Measurements from ENCODE around the gene PRKCQ. TPM values are rescaled to one million over a fixed set of nuclear protein-coding genes. Genes with fewer than 3 reads are reported as not detected.
A peak's percentile ranks its signal among the peaks of the same experiment; 100 is the strongest.

Gene PRKCQ
- polyA plus RNA-seq, 6 donors from 2014 or later, result 0.08 to 0.35 (median 0.17) TPM; not detected in 2

DNA sequence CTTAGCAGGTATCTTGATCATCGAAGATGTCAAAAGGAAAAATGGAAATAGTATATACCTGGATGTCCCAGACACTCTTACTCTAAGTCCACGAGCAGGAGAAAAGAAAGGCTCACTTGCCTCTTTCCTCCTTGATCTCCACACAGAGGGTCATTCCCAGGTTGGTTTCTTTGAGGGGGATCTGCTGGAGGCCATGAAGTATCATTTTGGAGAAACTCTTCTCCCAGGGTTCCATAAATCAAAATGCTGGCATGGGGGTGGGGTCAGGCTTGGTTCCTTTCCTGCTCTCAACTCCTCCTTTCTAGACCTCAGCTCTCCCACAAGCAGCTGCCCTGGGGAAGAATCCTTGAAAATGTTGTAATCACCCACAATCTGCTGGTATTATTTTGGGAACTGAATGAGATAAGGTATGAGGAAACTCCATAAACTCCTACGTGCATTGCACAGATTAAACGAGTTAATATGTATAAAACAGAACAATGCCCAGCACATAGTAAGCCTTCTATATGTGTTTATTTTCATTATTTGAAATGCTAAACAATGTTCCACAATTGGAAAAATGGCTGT is 54.4 kb downstream of the PRKCQ start:
- Mint-ChIP-seq H3K27ac (no peak overlapping the region), H3K36me3 (no peaks in the 10 kb centered on the region), H3K9me3 (no peaks in the 10 kb centered on the region), H3K4me1 (no peaks in the 10 kb centered on the region), H3K4me3 (no peak overlapping the region), H3K27me3 (peaks cover 0 to 6% (median 0%) of the 10 kb centered on the region in 3 donors)
- ATAC-seq (ENCODE audit: low read depth in 2 of 2), result no peak
- no peak for DNase-seq

DNA sequence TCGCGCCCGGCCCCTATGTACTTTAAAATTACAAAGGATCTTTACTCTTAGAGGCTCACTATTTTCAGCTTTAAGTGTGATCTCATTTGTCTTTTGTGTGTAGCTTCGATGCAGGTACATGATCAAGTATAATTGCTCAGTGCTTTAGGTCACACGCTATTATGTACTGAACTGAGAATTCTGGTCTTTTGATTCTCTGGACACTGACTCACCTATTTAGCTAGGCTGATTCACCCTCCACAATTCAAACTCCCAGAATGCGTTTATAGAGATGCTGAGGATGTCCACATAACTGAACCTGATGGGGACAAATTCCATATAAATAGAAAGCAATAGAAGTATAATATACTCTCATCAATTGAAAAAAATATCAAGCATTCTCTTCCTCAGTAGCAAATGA is 57.8 kb downstream of the PRKCQ start:
- no peak for DNase-seq
- Mint-ChIP-seq H3K4me3 (no peak overlapping the region), H3K4me1 (no peaks in the 10 kb centered on the region), H3K27ac (no peak overlapping the region), H3K27me3 (peaks cover 0 to 16% (median 4%) of the 10 kb centered on the region in 3 donors), H3K9me3 (no peaks in the 10 kb centered on the region), H3K36me3 (no peaks in the 10 kb centered on the region)
- ATAC-seq (ENCODE audit: low read depth in 2 of 2), result no peak

DNA sequence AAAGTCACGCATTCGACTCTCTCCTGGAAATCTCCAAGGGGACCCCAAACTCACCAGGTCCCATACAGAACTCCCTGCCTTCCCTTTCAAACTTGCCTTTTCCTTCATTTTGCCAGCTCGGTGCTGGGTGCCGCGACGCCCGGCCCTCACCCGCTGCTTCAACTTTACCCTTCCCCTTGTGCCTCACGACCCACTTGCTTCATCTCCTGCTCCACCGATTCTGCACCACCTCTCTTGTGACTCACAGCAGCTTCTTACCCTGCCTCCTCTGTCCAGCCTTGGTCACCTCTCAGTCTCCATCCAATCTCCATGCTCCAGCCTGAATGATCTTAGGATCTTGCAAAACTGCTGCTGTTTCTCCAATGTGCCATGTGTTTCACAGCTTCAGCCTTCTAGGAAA is 59.9 kb downstream of the PRKCQ start:
- H3K27ac Mint-ChIP-seq, result peak overlapping the region in 1 of 6 donors; percentile 73

DNA sequence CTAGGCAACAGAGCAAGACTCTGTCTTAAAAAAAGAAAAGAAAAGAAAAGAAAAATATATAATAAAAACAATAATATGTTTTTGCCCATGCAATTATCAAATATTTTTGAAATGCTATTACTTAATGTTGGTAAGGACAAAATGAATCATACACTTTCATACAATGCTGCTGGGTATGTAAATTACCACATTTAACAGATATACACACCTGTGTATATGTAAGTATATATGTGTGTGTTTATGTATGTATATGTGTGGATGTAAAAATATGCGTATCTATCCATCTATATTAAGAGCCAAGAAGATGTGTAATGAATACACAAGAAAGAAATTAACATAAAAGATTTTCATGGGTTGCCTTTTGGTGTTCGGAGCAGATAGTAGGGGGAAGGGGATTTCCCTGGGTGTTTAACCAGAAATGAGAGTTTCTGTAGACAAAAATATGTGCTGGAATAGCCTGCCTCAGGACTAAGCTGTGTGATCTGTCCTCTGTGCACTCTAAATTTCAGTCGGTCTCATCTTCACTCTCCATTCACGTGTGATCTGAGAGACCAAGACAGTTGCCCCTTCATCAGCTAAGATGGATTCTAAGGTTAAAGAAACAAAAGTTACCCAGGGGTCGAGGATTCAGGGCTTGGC is 61.2 kb downstream of the PRKCQ start:
- Mint-ChIP-seq H3K9me3 (no peaks in the 10 kb centered on the region), H3K4me3 (no peak overlapping the region), H3K27me3 (peaks cover 0 to 16% (median 4%) of the 10 kb centered on the region in 3 donors), H3K36me3 (no peaks in the 10 kb centered on the region), H3K27ac (no peak overlapping the region), H3K4me1 (no peaks in the 10 kb centered on the region)
- no peak for ATAC-seq (ENCODE audit: low read depth in 2 of 2)
- no peak for DNase-seq

More for the DNA sequence above, 59.9 kb downstream of the PRKCQ start:
- peaks cover 0 to 16% (median 4%) of the 10 kb centered on the region in 3 donors for H3K27me3 Mint-ChIP-seq
- DNase-seq (no peak), ATAC-seq (ENCODE audit: low read depth in 2 of 2) (no peak)
- H3K9me3 Mint-ChIP-seq, result no peaks in the 10 kb centered on the region
- no peak overlapping the region for H3K4me3 Mint-ChIP-seq
- H3K4me1 Mint-ChIP-seq, result no peaks in the 10 kb centered on the region
- H3K36me3 Mint-ChIP-seq, result no peaks in the 10 kb centered on the region

DNA sequence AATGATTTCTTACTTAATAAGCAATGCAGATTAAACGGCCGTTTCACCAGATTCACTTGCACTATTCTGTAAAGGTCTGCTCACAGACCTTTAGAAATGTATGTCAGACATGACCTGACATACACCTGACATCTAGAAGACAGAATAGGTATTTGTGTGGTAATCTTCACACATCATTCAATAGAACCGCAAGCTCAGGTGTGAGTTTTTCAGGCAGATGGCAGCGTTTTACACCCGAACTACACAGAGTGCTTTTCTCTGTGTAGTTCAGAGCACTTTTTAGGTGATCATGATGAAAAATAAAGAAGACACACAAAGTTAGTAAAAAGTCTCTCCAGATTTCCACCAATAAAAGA is 63.2 kb downstream of the PRKCQ start:
- no peak for DNase-seq
- no peak overlapping the region for H3K4me3 Mint-ChIP-seq

DNA sequence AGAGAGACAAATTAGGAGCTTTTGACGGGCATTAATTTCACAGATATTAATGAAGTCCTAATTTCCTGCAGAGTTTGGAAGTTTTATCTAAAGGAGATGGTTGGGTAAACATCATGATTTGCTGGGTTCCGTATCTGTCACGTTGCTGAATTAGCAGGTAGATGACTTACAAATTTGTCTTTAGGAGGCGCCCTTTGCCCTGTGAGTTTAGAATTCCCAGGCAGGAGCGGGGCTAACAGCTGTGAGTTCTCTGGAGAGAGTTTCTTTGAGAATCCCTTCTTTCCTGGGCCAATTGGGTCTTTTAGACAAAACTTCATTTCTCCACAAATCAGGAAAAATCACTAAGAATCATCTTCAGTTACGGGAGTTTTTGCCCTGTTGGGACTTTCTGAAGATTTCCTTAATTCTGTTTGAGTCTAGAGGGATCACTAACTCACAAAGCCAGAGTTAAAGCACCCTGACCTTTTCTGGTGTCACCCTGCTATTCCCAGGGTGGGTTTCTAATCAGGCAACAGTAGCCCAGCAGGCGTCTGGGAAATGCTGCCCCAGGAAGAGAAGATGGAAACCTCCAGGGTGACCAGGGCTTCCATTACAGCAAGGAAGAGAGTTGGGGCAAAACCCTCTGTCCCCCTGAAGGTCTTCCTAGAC is 63.7 kb downstream of the PRKCQ start:
- Mint-ChIP-seq H3K27ac (no peak overlapping the region), H3K9me3 (peaks cover 0 to 1% (median 0%) of the 10 kb centered on the region in 7 donors), H3K36me3 (no peaks in the 10 kb centered on the region), H3K4me1 (peaks cover 0 to 3% (median 0%) of the 10 kb centered on the region in 3 donors), H3K4me3 (no peak overlapping the region), H3K27me3 (peaks cover 0 to 16% (median 4%) of the 10 kb centered on the region in 3 donors)
- no peak for DNase-seq
- no peak for ATAC-seq (ENCODE audit: low read depth in 2 of 2)

More for the DNA sequence above, 63.2 kb downstream of the PRKCQ start:
- ATAC-seq (ENCODE audit: low read depth in 2 of 2), result no peak
- H3K9me3 Mint-ChIP-seq, result no peaks in the 10 kb centered on the region
- no peaks in the 10 kb centered on the region for H3K36me3 Mint-ChIP-seq
- no peak overlapping the region for H3K27ac Mint-ChIP-seq
- peaks cover 0 to 16% (median 4%) of the 10 kb centered on the region in 3 donors for H3K27me3 Mint-ChIP-seq
- no peaks in the 10 kb centered on the region for H3K4me1 Mint-ChIP-seq

DNA sequence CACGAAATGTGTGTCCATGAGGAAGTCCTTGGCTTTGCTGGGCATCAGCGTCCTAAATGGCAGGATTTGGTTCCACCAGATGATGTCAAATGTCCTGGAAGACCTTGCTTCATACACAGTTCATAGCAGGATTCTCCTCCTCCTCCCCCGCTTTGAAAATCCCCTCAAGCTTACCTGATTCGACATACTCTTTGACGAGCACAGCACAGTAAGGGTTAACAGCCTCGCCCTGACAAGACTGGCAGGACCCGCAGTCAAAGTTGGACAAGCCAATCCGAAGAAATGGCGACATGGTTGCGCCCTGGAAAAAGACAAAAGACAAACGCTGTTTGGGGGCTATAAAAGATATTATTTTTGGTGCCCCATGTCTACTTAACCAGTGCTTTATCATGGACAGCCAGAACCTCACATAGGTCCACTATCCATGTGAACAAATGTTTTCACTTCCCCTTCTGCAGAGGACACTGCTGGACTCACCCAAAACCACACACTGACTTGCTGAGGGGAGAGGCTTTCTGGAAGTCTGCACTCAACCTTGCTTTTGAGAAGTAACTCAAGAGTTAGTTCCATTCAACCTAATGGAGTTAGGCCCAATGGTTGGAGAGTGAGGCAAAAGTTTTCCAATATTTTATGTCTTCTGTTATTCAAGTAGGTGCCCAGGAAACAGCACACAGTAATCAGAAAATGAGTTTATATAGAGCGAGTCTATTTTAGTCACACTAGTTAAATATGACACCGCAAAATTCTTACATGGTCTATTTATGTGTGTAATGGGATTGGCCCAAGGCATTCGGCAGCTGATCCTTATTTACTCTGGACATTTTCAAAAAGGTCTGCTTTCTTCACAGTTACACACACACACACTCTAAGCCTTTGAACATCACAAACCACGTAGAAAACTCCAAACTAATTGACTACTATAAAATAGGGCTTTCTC is 65.0 kb downstream of the PRKCQ start:
- Mint-ChIP-seq H3K4me3 (no peak overlapping the region), H3K27ac (no peak overlapping the region), H3K9me3 (peaks cover 0 to 7% (median 0%) of the 10 kb centered on the region in 7 donors), H3K27me3 (peaks cover 0 to 5% (median 1%) of the 10 kb centered on the region in 3 donors), H3K36me3 (no peaks in the 10 kb centered on the region), H3K4me1 (peaks cover 0 to 5% (median 0%) of the 10 kb centered on the region in 3 donors)
- DNase-seq (no peak), ATAC-seq (ENCODE audit: low read depth in 2 of 2) (no peak)

DNA sequence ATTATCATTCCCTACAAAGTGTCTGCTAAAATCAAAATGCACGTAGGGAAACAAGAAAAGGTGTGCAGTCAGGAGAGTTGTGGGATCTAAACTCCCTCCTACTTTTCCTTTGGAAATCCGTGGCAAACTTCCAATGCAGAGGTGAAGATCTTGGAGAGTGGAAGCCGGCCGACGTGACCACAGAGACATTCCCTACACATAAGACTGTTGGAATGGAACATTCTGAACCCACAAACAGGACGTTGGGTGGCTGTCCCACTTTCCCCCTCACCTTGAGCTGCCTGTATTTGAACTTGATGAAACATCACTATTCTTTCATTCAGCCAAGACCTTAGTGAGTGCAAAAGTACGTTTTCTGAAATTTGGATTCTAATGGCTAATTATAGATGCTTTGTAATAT is 65.9 kb downstream of the PRKCQ start:
- ATAC-seq (ENCODE audit: low read depth in 2 of 2), result no peak
- DNase-seq, result no peak
- Mint-ChIP-seq H3K36me3 (no peaks in the 10 kb centered on the region), H3K4me1 (peaks cover 0 to 5% (median 0%) of the 10 kb centered on the region in 3 donors), H3K9me3 (peaks cover 0 to 7% (median 0%) of the 10 kb centered on the region in 7 donors), H3K4me3 (no peak overlapping the region), H3K27me3 (no peaks in the 10 kb centered on the region), H3K27ac (no peak overlapping the region)

DNA sequence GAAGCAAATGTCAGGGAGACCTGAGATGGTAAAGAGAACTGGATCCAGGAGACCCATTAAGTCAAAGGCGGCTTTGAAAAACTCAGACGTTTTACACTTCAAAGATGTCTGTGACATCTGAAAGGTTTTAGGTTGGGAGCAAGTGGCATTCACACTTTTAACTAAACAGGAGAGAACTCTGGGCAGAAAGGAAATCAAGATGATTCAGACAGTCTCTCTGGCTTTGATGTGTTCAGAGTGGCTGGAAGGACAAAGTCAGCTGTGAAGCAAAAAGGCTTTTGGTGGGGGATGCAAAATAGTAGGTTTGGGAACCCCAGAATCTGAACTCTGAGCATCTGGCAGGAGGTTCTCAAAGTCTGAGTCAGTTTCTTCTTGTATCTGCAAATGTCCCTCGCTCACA is 66.6 kb downstream of the PRKCQ start:
- Mint-ChIP-seq H3K27me3 (no peaks in the 10 kb centered on the region), H3K4me1 (peaks cover 0 to 5% (median 0%) of the 10 kb centered on the region in 3 donors), H3K27ac (no peak overlapping the region), H3K4me3 (no peak overlapping the region), H3K9me3 (peaks cover 0 to 7% (median 0%) of the 10 kb centered on the region in 7 donors), H3K36me3 (no peaks in the 10 kb centered on the region)
- DNase-seq, result no peak
- ATAC-seq (ENCODE audit: low read depth in 2 of 2), result no peak

DNA sequence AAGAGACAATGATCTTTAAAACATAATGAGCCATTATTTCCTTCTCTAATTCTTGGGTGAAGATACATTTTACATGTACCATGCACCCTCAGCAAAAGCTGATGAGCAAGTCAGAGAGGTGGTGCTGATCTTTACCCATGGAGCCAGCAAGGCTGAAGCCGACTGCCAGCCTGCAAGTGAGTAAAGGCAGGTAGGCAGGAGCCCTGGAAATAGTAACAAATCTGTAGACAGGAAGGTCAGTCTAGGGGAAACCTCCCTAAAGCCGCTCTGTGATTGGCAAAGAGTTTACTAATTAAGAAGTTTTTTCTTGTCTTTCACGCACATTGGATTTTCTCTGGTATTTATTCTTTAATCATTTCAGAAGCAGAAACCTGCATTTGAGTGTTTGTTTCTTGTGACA is 67.9 kb downstream of the PRKCQ start:
- DNase-seq (no peak), ATAC-seq (ENCODE audit: low read depth in 2 of 2) (no peak)
- peaks cover 0 to 5% (median 0%) of the 10 kb centered on the region in 3 donors for H3K4me1 Mint-ChIP-seq
- H3K4me3 Mint-ChIP-seq, result no peak overlapping the region
- peaks cover 0 to 7% (median 0%) of the 10 kb centered on the region in 7 donors for H3K9me3 Mint-ChIP-seq
- H3K36me3 Mint-ChIP-seq, result no peaks in the 10 kb centered on the region
- no peaks in the 10 kb centered on the region for H3K27me3 Mint-ChIP-seq
- H3K27ac Mint-ChIP-seq, result no peak overlapping the region

DNA sequence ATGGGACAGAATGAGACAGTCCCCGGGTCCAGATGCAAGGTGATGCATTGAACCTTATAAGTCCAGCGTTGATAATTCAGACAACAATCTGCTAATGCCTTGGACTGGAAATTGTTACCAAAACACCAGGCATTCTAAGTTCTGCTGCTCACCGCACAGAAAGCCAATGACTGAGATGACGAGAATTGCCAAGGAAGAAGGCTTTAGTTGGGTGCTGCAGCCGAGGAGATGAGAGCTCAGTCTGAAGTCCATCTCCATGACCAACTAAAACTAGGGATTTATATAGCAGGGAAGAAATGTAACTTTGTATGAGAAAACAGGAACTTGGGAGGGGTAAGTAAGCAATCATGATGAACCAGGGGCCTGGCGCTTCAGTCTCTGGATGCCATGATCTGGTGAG is 68.7 kb downstream of the PRKCQ start:
- no peak for ATAC-seq (ENCODE audit: low read depth in 2 of 2)
- no peak for DNase-seq
- peaks cover 0 to 5% (median 0%) of the 10 kb centered on the region in 3 donors for H3K4me1 Mint-ChIP-seq

DNA sequence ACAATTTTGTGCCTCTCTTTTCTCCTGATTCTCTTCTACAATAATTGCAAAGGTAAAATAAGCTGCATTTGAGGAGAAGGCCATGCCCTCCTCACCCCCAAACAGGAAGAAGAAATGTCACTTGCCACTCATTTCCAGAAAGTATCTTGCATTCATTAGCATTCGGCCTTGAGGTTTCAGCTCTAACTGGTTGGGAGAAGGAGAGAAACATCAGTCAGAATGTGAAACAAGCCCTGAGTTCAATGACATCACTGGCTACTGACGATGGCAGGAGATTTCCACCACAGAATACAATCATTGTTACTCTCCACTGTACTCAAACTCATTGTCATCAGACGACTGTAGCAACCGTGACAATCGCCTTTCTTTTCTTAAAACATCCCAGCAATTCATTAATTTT is 72.8 kb downstream of the PRKCQ start:
- no peak for ATAC-seq (ENCODE audit: low read depth in 2 of 2)
- Mint-ChIP-seq H3K27ac (no peak overlapping the region), H3K4me3 (no peak overlapping the region), H3K36me3 (no peaks in the 10 kb centered on the region), H3K9me3 (peaks cover 0 to 7% (median 4%) of the 10 kb centered on the region in 7 donors), H3K27me3 (no peaks in the 10 kb centered on the region), H3K4me1 (peaks cover 0 to 5% (median 0%) of the 10 kb centered on the region in 3 donors)
- DNase-seq, result no peak

More for the DNA sequence above, 68.7 kb downstream of the PRKCQ start:
- no peaks in the 10 kb centered on the region for H3K27me3 Mint-ChIP-seq
- H3K4me3 Mint-ChIP-seq, result no peak overlapping the region
- H3K9me3 Mint-ChIP-seq, result peaks cover 0 to 7% (median 0%) of the 10 kb centered on the region in 7 donors
- no peaks in the 10 kb centered on the region for H3K36me3 Mint-ChIP-seq
- H3K27ac Mint-ChIP-seq, result no peak overlapping the region

DNA sequence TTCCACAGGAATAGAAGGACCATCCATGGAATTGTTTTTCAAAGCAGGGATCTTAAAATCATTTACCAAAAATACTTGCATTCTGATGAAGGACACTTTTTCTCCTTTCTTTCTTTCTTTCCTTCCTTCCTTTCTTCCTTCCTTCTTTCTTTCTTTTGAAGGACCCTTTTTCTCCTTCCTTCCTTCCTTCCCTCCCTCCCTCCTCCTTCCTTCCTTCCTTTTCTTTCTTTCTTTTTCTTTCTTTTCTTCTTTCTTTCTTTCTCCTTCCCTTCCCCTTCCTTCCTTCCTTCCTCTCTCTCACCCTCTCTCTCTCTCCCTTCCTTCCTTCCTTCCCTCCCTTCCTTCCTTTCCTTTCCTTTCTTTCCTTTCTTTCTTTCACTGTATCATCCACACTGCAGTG is 74.8 kb downstream of the PRKCQ start:
- DNase-seq (no peak), ATAC-seq (ENCODE audit: low read depth in 2 of 2) (no peak)
- Mint-ChIP-seq H3K9me3 (peaks cover 0 to 4% (median 0%) of the 10 kb centered on the region in 7 donors), H3K4me3 (no peak overlapping the region), H3K36me3 (no peaks in the 10 kb centered on the region), H3K27ac (peak overlapping the region in 1 of 6 donors; percentile 15), H3K27me3 (no peaks in the 10 kb centered on the region), H3K4me1 (peaks cover 0 to 6% (median 0%) of the 10 kb centered on the region in 3 donors)

Measured in naive B cell (primary cell).